NCI-H82 treated with DMSO at 0.1 percent for 48 hours (cell line): ENCODE measurements around the gene PCGF5.
"Not testable (repeated sequence)": the region's sequence is repeated elsewhere in the genome, so short reads cannot be mapped to it uniquely, and the experiment has no call there.

Experiments
- DNase-seq: peaks from one replicate; lab custom pipeline; 2025; ENCODE audit not compliant: unreplicated experiment; lab: John Stamatoyannopoulos, UW

Gene PCGF5

GRCh38 chr10:91208642-91209041, 11.8 kb upstream of the PCGF5 start:
- DNase-seq: no peak

GRCh38 chr10:91210014-91210413, 10.4 kb upstream of the PCGF5 start:
- DNase-seq: no peak

GRCh38 chr10:91210435-91210834, 10.0 kb upstream of the PCGF5 start:
- DNase-seq: no peak

- no peak for DNase-seq
These were observed 8.8 kb upstream of the PCGF5 start for GRCh38 chr10:91211675-91212074.

GRCh38 chr10:91214911-91215310, 5.6 kb upstream of the PCGF5 start:
- DNase-seq: no peak

GRCh38 chr10:91215384-91215783, 5.1 kb upstream of the PCGF5 start:
- DNase-seq: no peak

GRCh38 chr10:91219371-91220193, 881 bp upstream of the PCGF5 start:
- DNase-seq: no peak

- no peak for DNase-seq
These were observed 652 bp downstream of the PCGF5 start for GRCh38 chr10:91220954-91221675.

GRCh38 chr10:91226093-91226492, 5.6 kb downstream of the PCGF5 start:
- DNase-seq: no peak

- no peak for DNase-seq
These were observed 7.1 kb downstream of the PCGF5 start for GRCh38 chr10:91227576-91227975.

- DNase-seq: no peak
These were observed 9.2 kb downstream of the PCGF5 start for GRCh38 chr10:91229683-91230082.

GRCh38 chr10:91238191-91238590, 17.7 kb downstream of the PCGF5 start:
- no peak for DNase-seq

- no peak for DNase-seq
These were observed 19.3 kb downstream of the PCGF5 start for GRCh38 chr10:91239789-91240188.

- DNase-seq: no peak
These were observed 22.5 kb downstream of the PCGF5 start for GRCh38 chr10:91242940-91243339.

- no peak for DNase-seq
These were observed 27.1 kb downstream of the PCGF5 start for GRCh38 chr10:91247360-91248111.

- DNase-seq: no peak
These were observed 29.2 kb downstream of the PCGF5 start for GRCh38 chr10:91249700-91250099.

GRCh38 chr10:91250341-91250740, 29.9 kb downstream of the PCGF5 start:
- DNase-seq: no peak

GRCh38 chr10:91251430-91252056, 31.1 kb downstream of the PCGF5 start:
- peak; percentile 7 for DNase-seq

- DNase-seq: no peak
These were observed 32.8 kb downstream of the PCGF5 start for GRCh38 chr10:91253300-91253699.

- DNase-seq: no peak
These were observed 36.8 kb downstream of the PCGF5 start for GRCh38 chr10:91257310-91257709.

- not testable (repeated sequence) for DNase-seq
These were observed 40.0 kb downstream of the PCGF5 start for GRCh38 chr10:91260417-91260816.
